Heart left ventricle (tissue), 13 donors: Measurements from ENCODE around the gene CAPN2.

ENCODE experiments used
- POLR2A ChIP-seq, 2 donors: fragments of 450-650 bp; IDR thresholded peaks; one replicate each; pipeline ENCODE4 v1.6.1; 2017; ENCODE audit warnings: antibody characterized with exemption in 2 of 2, mild to moderate bottlenecking in 2 of 2, moderate library complexity in 2 of 2
- TF ChIP-seq, protein P1 (sequence below), 12 donors: fragments of 200-600 bp; sonication (generic) in 4 of 12; IDR thresholded peaks; one replicate each; pipeline versions ENCODE4 v1.5.0 to v1.8.0; 2018 to 2022; ENCODE audit warnings: antibody characterized with exemption in 12 of 12, mild to moderate bottlenecking in 5 of 12
- donor health status: ischemic (EF 13 %, LVEDD 7.1; RV severe dilation, severe dysfunction).
- donor health status: DM: no; HTN: yes; CAD: no.
- donor health status: DM: no; HTN: no; CAD: no.
- donor health status: ischemic (EF 25% LVEDD 6.9; RV normal size, moderate dysfunction).
- donor health status: ischemic (EF 25% LVEDD 5.7; RV mildly dilated, moderate dysfunction).
- donor health status: ischemic (EF 35%, LVEDD 5.7; RV mildly dilated, moderate dysfunction).
- donor health status: nonischemic (EF 11% LVEDD 7.7; RV severe dilation, severe dysfunction).
- donor health status: DM: yes; HTN: yes; CAD: no.
- donor health status: PGD.
- donor health status: ischemic (EF 29% LVEDD 5.4; RV normal size, mild dysfunction).
- donor health status: nonischemic (EF 23%, LVEDD 6.1; RV moderate dilation, normal function).

DNA sequence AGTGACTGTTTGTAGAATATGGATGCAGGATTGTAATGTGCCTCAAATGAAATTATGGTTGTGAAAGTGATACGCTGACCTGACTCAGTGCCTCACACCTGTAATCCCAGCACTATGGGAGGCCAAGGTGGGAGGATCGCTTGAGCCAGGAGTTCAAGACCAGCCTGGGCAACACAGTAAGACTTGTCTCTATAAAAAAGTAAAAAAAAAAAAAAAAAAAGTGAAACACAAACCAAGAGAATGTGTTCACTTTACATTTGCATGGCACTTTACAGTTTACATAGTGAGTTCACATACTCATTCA is 2.0 kb downstream of the CAPN2 start:
- TF ChIP-seq, protein P1, sequence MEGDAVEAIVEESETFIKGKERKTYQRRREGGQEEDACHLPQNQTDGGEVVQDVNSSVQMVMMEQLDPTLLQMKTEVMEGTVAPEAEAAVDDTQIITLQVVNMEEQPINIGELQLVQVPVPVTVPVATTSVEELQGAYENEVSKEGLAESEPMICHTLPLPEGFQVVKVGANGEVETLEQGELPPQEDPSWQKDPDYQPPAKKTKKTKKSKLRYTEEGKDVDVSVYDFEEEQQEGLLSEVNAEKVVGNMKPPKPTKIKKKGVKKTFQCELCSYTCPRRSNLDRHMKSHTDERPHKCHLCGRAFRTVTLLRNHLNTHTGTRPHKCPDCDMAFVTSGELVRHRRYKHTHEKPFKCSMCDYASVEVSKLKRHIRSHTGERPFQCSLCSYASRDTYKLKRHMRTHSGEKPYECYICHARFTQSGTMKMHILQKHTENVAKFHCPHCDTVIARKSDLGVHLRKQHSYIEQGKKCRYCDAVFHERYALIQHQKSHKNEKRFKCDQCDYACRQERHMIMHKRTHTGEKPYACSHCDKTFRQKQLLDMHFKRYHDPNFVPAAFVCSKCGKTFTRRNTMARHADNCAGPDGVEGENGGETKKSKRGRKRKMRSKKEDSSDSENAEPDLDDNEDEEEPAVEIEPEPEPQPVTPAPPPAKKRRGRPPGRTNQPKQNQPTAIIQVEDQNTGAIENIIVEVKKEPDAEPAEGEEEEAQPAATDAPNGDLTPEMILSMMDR (IDR thresholded peaks at IDR 0.05): no peak
- no peak for TF ChIP-seq POLR2A (IDR thresholded peaks at IDR 0.05)
